Stomach (tissue), 4 donors: ENCODE measurements around the gene NTN4.

Experiments used
- POLR2A ChIP-seq, 4 donors: fragments of 450-650 bp; IDR thresholded peaks; one replicate each; pipeline ENCODE4 v1.6.1; 2016; ENCODE audit warnings: antibody characterized with exemption in 4 of 4, control low read depth in 2 of 4, mild to moderate bottlenecking in 1 of 4, moderate library complexity in 1 of 4
- POLR2AphosphoS5 ChIP-seq, 3 donors: sonication (generic); formaldehyde crosslinking; IDR thresholded peaks; one replicate each; pipeline ENCODE4 v1.6.1; 2016; ENCODE audit warnings: antibody characterized with exemption in 3 of 3
- TF ChIP-seq, protein P1 (sequence below), 7 experiments: fragments of 450-650 bp in 4 of 7; fragments of 200-600 bp in 3 of 7; sonication (generic) in 3 of 7; IDR thresholded peaks; one replicate each; pipeline ENCODE4 v1.5.1; 2016 to 2019; ENCODE audit warnings: antibody characterized with exemption in 7 of 7, control low read depth in 2 of 7, mild to moderate bottlenecking in 1 of 7

DNA sequence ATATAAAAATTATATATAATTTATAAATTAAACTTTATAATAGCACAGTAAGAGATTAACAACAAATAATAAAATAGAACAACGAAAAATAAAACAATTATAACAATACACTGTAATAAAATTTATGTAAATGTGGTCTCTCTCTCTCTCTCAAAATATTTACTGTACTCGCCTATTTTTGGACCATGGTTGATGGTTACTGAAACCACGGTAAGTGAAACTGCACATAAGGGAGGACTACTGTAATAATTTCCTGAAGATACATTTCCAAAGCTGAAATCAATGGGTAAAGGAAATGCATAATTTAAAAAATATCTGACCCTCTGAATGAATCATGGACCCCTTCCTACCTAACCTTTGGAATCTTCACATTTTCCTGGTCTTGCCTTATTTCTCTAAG lies 48.9 kb downstream of the NTN4 start:
- TF ChIP-seq, protein P1, sequence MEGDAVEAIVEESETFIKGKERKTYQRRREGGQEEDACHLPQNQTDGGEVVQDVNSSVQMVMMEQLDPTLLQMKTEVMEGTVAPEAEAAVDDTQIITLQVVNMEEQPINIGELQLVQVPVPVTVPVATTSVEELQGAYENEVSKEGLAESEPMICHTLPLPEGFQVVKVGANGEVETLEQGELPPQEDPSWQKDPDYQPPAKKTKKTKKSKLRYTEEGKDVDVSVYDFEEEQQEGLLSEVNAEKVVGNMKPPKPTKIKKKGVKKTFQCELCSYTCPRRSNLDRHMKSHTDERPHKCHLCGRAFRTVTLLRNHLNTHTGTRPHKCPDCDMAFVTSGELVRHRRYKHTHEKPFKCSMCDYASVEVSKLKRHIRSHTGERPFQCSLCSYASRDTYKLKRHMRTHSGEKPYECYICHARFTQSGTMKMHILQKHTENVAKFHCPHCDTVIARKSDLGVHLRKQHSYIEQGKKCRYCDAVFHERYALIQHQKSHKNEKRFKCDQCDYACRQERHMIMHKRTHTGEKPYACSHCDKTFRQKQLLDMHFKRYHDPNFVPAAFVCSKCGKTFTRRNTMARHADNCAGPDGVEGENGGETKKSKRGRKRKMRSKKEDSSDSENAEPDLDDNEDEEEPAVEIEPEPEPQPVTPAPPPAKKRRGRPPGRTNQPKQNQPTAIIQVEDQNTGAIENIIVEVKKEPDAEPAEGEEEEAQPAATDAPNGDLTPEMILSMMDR (IDR thresholded peaks at IDR 0.05) = no peak
- TF ChIP-seq POLR2A (IDR thresholded peaks at IDR 0.05) = no peak
- TF ChIP-seq POLR2AphosphoS5 (IDR thresholded peaks at IDR 0.05) = no peak
